Measurements from ENCODE around the gene ZIC5.

DNA sequence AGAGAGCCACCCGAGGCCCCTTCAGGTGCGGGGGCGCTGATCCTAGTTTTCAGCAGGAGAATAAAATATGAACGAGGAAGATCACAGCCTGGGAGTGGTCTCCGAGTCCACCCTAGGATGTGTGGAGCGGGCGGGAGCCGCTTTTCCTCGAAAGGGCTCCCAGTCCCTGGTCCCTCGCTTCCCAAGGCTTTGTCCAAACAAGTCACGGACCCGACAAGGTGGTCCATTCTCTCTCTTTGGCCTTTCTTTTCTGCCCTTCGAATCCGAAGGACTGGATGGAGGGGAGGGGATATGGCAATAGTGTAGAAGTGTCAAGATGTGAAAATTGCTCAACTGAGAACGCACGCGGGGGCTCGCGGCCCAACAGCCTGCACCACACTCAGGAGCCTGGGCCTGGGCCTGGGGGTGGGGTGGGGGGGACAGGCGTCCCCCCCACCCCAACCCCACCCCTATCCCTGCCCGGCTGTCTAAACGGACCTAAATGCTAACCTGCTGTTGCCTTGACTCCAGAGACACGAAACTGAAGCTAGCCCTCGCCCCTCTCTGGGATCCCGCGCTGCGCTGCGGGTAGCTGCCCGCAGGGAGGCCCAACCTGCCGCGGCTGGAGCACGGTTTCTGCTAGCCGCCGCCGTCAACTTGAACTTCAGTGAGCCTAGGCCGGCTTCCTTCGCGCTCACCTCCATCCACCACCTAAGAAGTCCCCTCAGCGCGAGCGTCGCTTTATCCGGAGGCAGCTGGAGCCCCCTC lies 17.1 kb upstream of the ZIC5 start:
- TF ChIP-seq, protein P1, sequence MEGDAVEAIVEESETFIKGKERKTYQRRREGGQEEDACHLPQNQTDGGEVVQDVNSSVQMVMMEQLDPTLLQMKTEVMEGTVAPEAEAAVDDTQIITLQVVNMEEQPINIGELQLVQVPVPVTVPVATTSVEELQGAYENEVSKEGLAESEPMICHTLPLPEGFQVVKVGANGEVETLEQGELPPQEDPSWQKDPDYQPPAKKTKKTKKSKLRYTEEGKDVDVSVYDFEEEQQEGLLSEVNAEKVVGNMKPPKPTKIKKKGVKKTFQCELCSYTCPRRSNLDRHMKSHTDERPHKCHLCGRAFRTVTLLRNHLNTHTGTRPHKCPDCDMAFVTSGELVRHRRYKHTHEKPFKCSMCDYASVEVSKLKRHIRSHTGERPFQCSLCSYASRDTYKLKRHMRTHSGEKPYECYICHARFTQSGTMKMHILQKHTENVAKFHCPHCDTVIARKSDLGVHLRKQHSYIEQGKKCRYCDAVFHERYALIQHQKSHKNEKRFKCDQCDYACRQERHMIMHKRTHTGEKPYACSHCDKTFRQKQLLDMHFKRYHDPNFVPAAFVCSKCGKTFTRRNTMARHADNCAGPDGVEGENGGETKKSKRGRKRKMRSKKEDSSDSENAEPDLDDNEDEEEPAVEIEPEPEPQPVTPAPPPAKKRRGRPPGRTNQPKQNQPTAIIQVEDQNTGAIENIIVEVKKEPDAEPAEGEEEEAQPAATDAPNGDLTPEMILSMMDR (conservative IDR thresholded peaks at IDR 0.05 in 1 of 2, IDR thresholded peaks at IDR 0.05 in 1 of 2; ENCODE audit: low read depth in 1 of 2, low read length in 2 of 2) = no peak
- TF ChIP-seq EZH2 (IDR thresholded peaks at IDR 0.05; ENCODE audit: low read length, missing control alignments) = peak; percentile 70
